GM18520 (cell line): ENCODE results near the gene OR2V1.
"Not testable (repeated sequence)": the region's sequence is repeated elsewhere in the genome, so short reads cannot be mapped to it uniquely, and the experiment has no call there.

Source experiments
- ATAC-seq: cut with Tn5 transposase; IDR thresholded peaks from one replicate; pipeline ENCODE4 v1.9.1; 2021; ENCODE audit not compliant: unreplicated experiment

The OR2V1 gene

DNA sequence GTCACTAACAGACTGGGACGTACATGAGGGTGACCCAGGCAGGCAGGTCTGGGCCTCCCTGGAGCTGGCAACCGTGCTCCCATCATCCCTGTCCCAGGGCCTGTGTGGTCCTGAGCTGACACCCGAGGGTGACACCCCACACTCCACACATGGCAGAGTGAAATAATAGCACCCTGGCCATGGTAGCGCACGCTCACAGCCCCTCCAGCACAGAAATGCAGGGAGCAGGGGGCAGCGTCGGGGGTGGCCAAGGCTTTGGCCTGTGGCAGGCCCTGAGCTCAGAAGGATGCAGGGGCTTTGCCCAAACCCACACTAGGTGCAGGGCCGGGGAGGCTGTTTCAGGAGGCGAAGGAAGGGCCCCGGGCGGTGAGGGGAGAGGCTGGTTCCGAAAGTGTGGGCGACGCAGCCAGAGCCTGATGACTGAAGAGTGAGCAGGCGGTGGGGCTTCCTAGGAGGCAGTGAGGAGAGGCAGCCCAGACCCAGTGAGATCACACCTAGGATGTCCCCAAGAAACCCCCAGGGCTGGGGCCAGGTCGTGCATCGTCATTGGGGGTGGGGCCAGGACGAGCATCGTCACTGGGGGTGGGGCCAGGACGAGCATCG, 29.3 kb upstream of the OR2V1 start:
- ATAC-seq = peak; percentile 48

DNA sequence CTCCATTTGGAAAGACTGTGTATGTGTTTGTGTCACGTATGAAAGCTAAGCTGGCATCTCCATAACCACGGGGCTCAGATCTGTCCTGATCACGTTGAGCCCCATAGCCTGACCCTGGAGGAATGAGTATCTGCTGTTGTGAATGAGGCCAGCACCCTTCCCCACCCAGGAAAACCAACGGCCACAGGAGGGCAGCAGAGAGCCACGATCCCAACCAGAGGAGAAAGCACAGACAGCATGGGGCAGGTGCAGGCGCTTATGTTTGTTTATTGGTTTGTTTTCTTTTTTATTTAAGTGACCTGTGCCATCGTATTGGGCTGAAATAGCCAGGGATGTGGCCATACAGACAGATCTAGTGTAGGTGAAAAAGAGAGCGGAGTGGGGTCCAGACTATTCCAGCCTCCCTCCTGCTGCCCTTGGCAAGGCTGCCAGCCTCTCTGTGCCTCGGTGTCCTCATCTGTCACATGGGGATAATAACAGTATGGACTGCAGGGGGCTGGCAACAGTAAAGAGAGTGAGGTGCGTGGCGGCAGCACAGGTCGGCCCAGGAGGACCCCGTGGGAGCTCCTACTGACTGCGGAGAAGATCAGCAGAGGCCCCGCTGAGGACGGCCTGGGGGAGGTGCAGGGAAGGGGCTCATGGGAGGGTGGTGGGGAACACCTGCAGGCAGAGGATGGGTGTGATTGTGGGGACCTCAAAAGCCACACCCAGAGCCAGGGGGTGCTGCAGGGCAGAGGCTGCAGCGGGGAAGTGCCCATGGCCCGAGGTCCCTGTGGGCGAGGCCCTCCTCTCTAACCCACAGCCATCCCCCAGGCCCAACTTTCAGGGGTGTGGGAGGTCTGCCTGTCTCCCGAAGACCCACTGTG, 28.6 kb upstream of the OR2V1 start:
- no peak for ATAC-seq

DNA sequence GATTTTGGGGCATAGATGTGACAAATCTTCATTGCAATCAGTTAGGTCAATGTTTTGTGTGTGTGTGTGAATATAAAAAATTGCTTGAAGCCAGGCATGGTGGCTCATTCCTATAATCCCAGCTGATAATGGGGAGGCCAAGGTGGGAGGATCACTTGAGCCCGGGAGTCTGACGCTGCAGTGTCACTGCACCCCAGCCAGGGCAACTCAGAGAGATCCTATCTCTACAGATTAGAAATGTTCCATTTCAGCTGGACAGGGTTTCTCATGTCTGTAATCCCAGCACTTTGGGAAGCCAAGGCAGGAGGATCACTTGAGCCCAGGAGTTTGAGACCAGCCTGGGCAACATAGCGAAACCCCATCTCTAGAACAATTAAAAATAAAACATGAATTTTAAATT, 27.9 kb upstream of the OR2V1 start:
- no peak for ATAC-seq

DNA sequence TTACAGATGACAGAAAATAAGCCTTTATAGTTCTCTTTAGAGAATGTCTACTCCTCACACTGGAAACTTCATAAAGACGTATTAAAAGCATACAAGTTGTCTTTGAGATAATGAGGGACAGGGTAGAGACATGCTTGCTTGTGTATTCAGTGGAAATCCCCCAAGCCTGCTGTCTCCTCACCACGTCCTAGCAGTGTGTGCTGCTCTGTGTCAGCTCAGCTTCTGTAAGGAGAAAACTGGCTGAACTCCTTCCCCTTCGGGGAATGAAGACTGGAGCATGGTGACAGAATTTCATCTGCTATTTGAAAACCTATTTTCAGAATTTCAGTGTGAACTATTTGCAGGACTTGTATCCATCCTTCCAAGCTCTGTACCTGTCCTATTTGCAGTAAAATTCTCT, 25.8 kb upstream of the OR2V1 start:
- ATAC-seq = peak; percentile 26

GRCh38 chr5:181153814-181154213, 22.8 kb upstream of the OR2V1 start:
- no peak for ATAC-seq

GRCh38 chr5:181152406-181152805, 21.4 kb upstream of the OR2V1 start:
- ATAC-seq = no peak

DNA sequence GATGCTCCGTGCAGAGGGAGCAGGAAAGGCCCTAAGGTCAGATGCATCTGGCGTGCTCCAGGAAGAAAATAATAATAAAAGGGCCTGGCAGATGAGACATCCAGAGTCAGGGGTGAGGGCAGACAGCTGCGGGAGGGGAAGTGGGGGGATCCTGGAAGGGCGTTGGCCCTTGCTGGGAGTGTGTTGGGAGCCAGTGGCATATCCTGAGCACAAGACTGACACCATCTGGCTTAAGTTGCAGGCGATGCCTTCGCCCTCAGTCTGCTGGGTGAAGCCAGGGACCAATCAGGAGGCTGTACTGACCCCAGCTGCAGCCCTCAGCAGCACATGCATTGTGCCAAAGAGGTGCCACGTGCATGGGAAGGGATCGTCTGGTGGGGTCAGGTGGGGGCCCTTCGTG, 20.2 kb upstream of the OR2V1 start:
- ATAC-seq = no peak

DNA sequence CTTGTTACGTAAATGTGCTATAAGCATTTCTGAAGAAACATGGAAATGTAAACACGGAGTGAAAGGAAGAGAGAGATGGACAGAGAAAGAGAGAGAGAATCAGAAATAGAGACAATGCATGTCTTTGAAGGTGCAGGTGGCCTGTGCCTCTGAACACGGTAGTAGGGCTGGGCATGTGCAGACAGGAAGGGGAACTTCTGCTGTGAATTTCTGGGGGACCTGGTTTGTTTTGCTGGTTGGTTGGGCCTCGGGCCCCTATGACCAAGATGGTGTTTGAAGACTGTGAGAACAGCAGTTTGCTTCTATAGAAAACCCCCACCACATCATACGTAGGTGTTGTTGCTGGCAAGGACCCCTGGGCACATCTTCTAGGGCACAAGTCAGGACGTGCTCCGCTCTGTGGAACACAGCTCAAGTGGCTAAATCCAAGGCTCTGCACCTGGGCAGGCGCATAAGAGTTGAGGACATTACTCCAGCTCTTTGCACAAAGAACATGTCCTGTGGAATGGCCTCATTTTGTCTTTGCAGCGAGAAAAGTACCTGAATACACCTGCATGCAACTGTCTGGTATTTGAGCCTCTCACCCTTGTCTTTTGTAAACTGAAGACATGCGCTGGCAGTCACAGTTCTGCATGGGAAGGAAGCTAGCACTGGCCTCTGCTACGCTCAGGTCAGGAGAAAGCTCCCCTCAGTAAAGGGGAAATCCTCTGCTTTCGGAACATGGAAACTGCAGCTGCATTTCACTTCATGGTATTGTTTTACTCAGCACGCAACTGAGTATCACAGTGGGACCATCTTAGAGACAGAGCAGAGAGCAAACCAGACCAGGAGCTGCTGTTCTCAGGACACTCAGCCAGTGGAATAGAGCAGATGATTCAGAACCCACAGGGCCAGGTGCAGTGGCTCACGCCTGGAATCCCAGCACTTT, 19.1 kb upstream of the OR2V1 start:
- ATAC-seq = no peak

DNA sequence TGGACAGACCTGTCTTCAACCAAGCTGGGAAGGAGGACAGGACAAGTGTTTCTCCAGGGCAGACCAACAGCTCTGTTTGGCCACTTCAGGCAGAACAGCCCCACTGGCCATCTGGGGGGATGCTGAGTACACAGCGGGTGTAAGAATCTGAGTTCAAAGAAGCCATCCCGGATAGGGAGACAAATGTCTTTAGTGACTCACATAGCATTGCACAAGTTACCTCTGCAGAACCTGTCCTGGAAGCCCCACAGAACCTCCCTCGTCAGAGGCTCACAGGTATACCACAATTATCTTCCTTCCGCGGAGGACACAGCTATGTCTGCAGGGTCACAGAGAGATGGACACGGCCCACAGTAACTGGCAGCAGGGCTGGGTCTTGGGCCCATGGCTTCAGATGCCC, 18.4 kb upstream of the OR2V1 start:
- ATAC-seq = no peak

DNA sequence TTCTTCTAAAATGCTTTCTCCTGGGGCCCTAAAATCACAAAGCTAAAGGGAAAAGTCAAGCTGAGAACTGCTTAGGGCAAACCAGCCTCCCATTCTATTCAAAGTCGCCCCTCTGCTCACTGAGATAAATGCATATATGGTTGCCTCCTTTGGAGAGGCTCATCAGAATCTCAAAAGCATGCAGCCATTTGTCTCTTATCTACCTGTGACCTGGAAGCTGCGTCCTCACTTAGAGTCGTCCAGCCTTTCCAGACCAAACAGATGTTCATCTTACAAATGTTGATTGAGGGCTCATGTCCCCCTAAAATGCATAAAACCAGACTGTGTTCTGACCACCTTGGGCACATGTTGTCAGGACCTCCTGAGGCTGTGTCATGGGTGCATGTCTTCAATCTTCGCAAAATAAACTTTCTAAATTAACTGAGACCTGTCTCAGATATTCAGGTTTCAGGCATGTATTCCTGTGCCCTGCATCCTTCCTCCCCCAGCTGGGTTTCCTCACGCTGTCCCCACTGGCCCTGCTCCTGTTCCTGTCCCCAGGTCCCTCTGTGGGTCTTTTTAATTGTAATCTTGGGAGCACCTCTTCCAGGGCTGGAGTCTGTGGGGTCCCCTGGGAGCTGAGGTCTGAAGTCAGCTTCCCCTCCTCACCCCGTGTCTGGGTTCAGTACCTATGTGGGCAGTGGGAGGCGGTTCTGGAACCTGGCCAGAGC, 16.1 kb upstream of the OR2V1 start, which contains the start of gene OR2V2:
Gene OR2V2 (plus strand): TSS at position 660 of the 710 bp plus-strand sequence. CDS start 7,357 bp downstream, outside the sequence.
- not testable (repeated sequence) for ATAC-seq

- ATAC-seq = no peak
Observed at GRCh38 chr5:181145133-181145532, 14.2 kb upstream of the OR2V1 start.

GRCh38 chr5:181142054-181142453, 11.1 kb upstream of the OR2V1 start:
- ATAC-seq = no peak

GRCh38 chr5:181140766-181141165, 9.8 kb upstream of the OR2V1 start:
- ATAC-seq = no peak

- no peak for ATAC-seq
Observed at GRCh38 chr5:181138258-181138657, 7.3 kb upstream of the OR2V1 start.

- ATAC-seq = no peak
Observed at GRCh38 chr5:181136361-181136955, 5.5 kb upstream of the OR2V1 start.

DNA sequence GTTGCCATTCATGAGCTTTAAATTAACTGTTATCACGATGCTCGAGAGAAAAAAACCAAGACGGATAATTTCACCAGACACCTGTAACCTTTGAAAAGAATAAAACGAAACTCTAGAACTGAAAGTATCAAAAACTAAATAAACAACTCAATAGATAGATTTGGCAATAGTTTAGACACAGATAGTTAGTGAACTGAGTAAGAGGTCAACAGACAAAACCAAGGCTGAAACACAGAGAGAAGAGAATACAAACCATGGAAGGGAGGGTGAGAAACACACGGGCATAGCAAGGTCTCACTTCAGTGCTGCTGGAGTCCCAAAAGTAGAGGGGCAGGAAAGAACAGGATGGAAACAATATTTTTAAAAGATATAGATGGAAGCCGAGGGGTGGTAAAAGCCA, 3.3 kb upstream of the OR2V1 start:
- ATAC-seq = no peak

- ATAC-seq = no peak
Observed at GRCh38 chr5:181133610-181134231, 2.8 kb upstream of the OR2V1 start.

GRCh38 chr5:181133083-181133482, 2.1 kb upstream of the OR2V1 start:
- no peak for ATAC-seq

DNA sequence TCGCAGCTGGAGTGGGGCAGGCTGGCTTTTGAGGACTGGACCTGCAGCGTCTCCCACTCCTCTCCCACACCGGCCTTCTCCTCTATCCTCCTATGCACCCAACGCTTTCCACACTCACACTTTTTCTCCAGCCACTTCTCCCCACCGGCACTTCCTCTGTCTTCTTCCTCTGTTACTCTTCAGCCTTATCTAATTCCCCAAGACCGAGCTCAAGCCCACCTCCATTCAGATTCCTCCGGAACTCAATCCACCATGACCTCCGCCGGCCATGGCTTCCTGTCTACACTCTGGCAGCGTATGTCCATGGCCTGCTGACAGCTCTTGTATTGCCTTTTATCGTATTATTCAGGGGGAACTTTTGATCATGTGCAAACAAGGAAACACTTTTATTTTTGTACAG, 545 bp upstream of the OR2V1 start:
- ATAC-seq = no peak

DNA sequence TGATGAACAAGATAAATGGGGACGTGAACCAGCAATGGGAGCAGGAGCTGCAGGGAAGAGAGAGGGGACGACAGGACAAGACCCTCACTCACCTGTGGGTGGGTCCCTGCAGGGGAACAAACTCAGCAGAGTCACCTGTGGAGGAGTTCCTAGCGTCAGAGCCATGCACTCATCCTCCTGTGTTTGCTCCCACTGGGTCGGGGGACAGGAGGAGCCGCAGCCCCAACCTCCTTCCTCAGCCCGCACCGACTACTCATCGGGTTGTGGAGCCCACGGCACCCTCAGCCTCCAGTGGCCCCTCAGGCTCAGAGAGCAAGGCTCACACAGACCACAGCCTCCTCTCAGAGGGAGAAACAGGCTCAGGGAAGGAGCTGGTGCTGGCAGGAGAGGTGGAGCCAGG, 888 bp downstream of the OR2V1 start:
- not testable (repeated sequence) for ATAC-seq
